SK-N-MC (cell line): ENCODE measurements around the gene DOCK4.

Source experiments
- EZH2 ChIP-seq: fragments of 200-600 bp; sonication (generic); IDR thresholded peaks from one replicate; pipeline ENCODE4 v1.6.1; 2017; ENCODE audit warnings: antibody characterized with exemption
- FOXP2 ChIP-seq: optimal IDR thresholded peaks from 2 replicates; pipeline ENCODE3; 2011; ENCODE audit warnings: mild to moderate bottlenecking, moderate library complexity; ENCODE audit not compliant: insufficient read depth; ENCODE audit errors: extremely low read length, control extremely low read depth
- POLR2AphosphoS5 ChIP-seq: IDR thresholded peaks from 2 replicates; pipeline ENCODE4 v1.6.1; 2012; ENCODE audit warnings: mild to moderate bottlenecking, low read depth, low read length, borderline replicate concordance

GRCh38 chr7:111846898-111847297 is 359.3 kb downstream of the DOCK4 start:
- TF ChIP-seq EZH2 (no peak), POLR2AphosphoS5 (no peak), FOXP2 (no peak)
